GM23338 (cell line): Measurements from ENCODE around the gene EXPH5. TPM values are rescaled to one million over a fixed set of nuclear protein-coding genes. Genes with fewer than 3 reads are reported as not detected.

Source experiments
- ATAC-seq: fragments of 200-7000 bp; cut with Tn5 transposase; 3 replicates; pipeline ENCODE4 v1.9.1; 2020
- DNase-seq: peaks from one replicate; pipeline ENCODE4 v3.0.0-alpha.2; 2015; ENCODE audit warnings: low spot score
- H2AFZ ChIP-seq: fragments of 200-600 bp; sonication (generic); 2 replicates; pipeline ENCODE4 v1.8.0; 2016; ENCODE audit warnings: antibody characterized with exemption, mild to moderate bottlenecking, moderate library complexity
- H3F3A ChIP-seq: fragments of 200-600 bp; sonication (generic); replicated peaks from 2 replicates; pipeline ENCODE4 v1.8.0; 2017; ENCODE audit warnings: antibody characterized with exemption, mixed run types, low read depth
- H3K27ac ChIP-seq: fragments of 200-600 bp; sonication (generic); 2 replicates; pipeline ENCODE4 v1.6.1; 2016; ENCODE audit warnings: low read depth
- H3K27me3 ChIP-seq: fragments of 200-600 bp; sonication (generic); 2 replicates; pipeline ENCODE4 v1.8.0; 2016; ENCODE audit warnings: mild to moderate bottlenecking, mixed run types, moderate library complexity; ENCODE audit not compliant: insufficient read depth
- H3K36me3 ChIP-seq: fragments of 200-600 bp; sonication (generic); 2 replicates; pipeline ENCODE4 v1.8.0; 2016; ENCODE audit warnings: mild to moderate bottlenecking; ENCODE audit not compliant: insufficient read depth
- H3K4me1 ChIP-seq: fragments of 200-600 bp; sonication (generic); 2 replicates; pipeline ENCODE4 v1.8.0; 2016; ENCODE audit warnings: mild to moderate bottlenecking, moderate library complexity; ENCODE audit not compliant: insufficient read depth
- H3K4me2 ChIP-seq: fragments of 200-600 bp; sonication (generic); 2 replicates; pipeline ENCODE4 v1.7.1; 2017; ENCODE audit warnings: mixed run types
- H3K4me3 ChIP-seq: fragments of 200-600 bp; sonication (generic); 2 replicates; pipeline ENCODE4 v1.6.1; 2016; ENCODE audit warnings: mixed run types
- H3K79me2 ChIP-seq: fragments of 200-600 bp; sonication (generic); replicated peaks from 2 replicates; pipeline ENCODE4 v1.8.0; 2017; ENCODE audit warnings: mild to moderate bottlenecking; ENCODE audit not compliant: insufficient read depth
- H3K9me2 ChIP-seq: fragments of 200-600 bp; sonication (generic); 2 replicates; pipeline ENCODE4 v1.8.0; 2017; ENCODE audit not compliant: insufficient read depth
- H4K20me1 ChIP-seq: fragments of 200-600 bp; sonication (generic); replicated peaks from 2 replicates; pipeline ENCODE4 v1.8.0; 2017; ENCODE audit warnings: mild to moderate bottlenecking; ENCODE audit not compliant: insufficient read depth
- H3K27ac Mint-ChIP-seq: 2 replicates; pipeline ENCODE4 v1.8.0; 2020; ENCODE audit warnings: inconsistent platforms, mild to moderate bottlenecking, moderate library complexity, mixed read lengths
- H3K27me3 Mint-ChIP-seq: 3 replicates; pipeline ENCODE4 v1.8.0; 2022; ENCODE audit warnings: low read depth, mild to moderate bottlenecking, moderate library complexity, mixed read lengths, inconsistent platforms; ENCODE audit not compliant: insufficient read depth, poor library complexity
- H3K36me3 Mint-ChIP-seq: 3 replicates; pipeline ENCODE4 v1.8.0; 2021; ENCODE audit warnings: low read depth, mild to moderate bottlenecking, inconsistent platforms, moderate library complexity, mixed read lengths
- H3K4me1 Mint-ChIP-seq: 3 replicates; pipeline ENCODE4 v1.8.0; 2020; ENCODE audit warnings: mild to moderate bottlenecking, inconsistent platforms, mixed read lengths
- H3K4me3 Mint-ChIP-seq: 3 replicates; pipeline ENCODE4 v1.8.0; 2021; ENCODE audit warnings: moderate library complexity, mild to moderate bottlenecking, inconsistent platforms, mixed read lengths
- H3K9me3 Mint-ChIP-seq: 3 replicates; pipeline ENCODE4 v1.8.0; 2020; ENCODE audit warnings: moderate library complexity, mild to moderate bottlenecking, inconsistent platforms, mixed read lengths
- CREB1 ChIP-seq: fragments of 250-450 bp; sonication (Bioruptor Pico); IDR thresholded peaks from 2 replicates; pipeline ENCODE4 v1.5.0; 2020; ENCODE audit warnings: low read depth, mild to moderate bottlenecking, moderate library complexity
- CTCF ChIP-seq, 2 experiments: fragments of 200-600 bp in 1 of 2; sonication (generic) in 1 of 2; conservative IDR thresholded peaks; 2 replicates each; pipeline versions ENCODE4 v1.5.1 to v1.6.1; 2016 to 2017; ENCODE audit warnings: antibody characterized with exemption in 2 of 2, low read depth in 2 of 2, mild to moderate bottlenecking in 2 of 2, moderate library complexity in 1 of 2
- ETS1 ChIP-seq: IDR thresholded peaks from 2 replicates; pipeline ENCODE4 v1.6.1; 2016; ENCODE audit warnings: antibody characterized with exemption
- EZH2 ChIP-seq: fragments of 200-600 bp; sonication (generic); IDR thresholded peaks from one replicate; pipeline ENCODE4 v1.8.0; 2017; ENCODE audit warnings: antibody characterized with exemption, mild to moderate bottlenecking, low read depth; ENCODE audit not compliant: unreplicated experiment
- EZH2phosphoT487 ChIP-seq: fragments of 200-600 bp; sonication (generic); IDR thresholded peaks from one replicate; pipeline ENCODE4 v1.8.1; 2018; ENCODE audit warnings: antibody characterized with exemption; ENCODE audit not compliant: unreplicated experiment
- JUNB ChIP-seq: IDR thresholded peaks from one replicate; pipeline ENCODE4 v1.6.1; 2016; ENCODE audit warnings: antibody characterized with exemption; ENCODE audit not compliant: unreplicated experiment
- NANOG ChIP-seq: IDR thresholded peaks from 2 replicates; pipeline ENCODE4 v1.6.1; 2016; ENCODE audit warnings: antibody characterized with exemption, borderline replicate concordance
- POLR2AphosphoS5 ChIP-seq: IDR thresholded peaks from 2 replicates; pipeline ENCODE4 v1.6.1; 2016; ENCODE audit warnings: antibody characterized with exemption, low read depth
- REST ChIP-seq: IDR thresholded peaks from one replicate; pipeline ENCODE4 v1.6.1; 2018; ENCODE audit warnings: antibody characterized with exemption; ENCODE audit not compliant: unreplicated experiment
- STAT1 ChIP-seq: IDR thresholded peaks from one replicate; pipeline ENCODE4 v1.6.1; 2016; ENCODE audit warnings: antibody characterized with exemption; ENCODE audit not compliant: unreplicated experiment
- ZNF114 ChIP-seq: fragments of 250-450 bp; sonication (Bioruptor Pico); IDR thresholded peaks from 2 replicates; pipeline ENCODE4 v1.5.0; 2020; ENCODE audit warnings: mild to moderate bottlenecking, moderate library complexity
- ZNF331 ChIP-seq: fragments of 250-450 bp; sonication (Bioruptor Pico); IDR thresholded peaks from 2 replicates; pipeline ENCODE4 v1.5.0; 2020; ENCODE audit warnings: low read depth, mild to moderate bottlenecking, moderate library complexity
- ZNF462 ChIP-seq: fragments of 250-450 bp; sonication (Bioruptor Pico); IDR thresholded peaks from 2 replicates; pipeline ENCODE4 v1.5.0; 2020; ENCODE audit warnings: mild to moderate bottlenecking, moderate library complexity
- polyA plus RNA-seq: library from polyadenylated mRNA; unstranded; fragments of >200 nt; fragmentation: Nextera tagmentation; extraction: Ambion mirVana; gene quantifications from 2 replicates; pipeline ENCODE4 v1.2.1, GENCODE V29; 2016
- total RNA-seq: library from RNA; depleted of rRNA; stranded (reverse); fragments of >200 nt; shearing (Covaris generic); gene quantifications from 2 replicates; pipeline ENCODE4 v1.2.3, GENCODE V29; 2014

Gene EXPH5
- total and polyA plus RNA-seq, 2 experiments from 2014 or later, result 3.6 to 12.6 TPM

GRCh38 chr11:108538502-108538901 lies 55.1 kb downstream of the EXPH5 start:
- no peaks in the 10 kb centered on the region for H3K27me3 ChIP-seq
- H3K9me2 ChIP-seq, result no peaks in the 10 kb centered on the region
- no peaks in the 10 kb centered on the region for H3K36me3 ChIP-seq
- H3K9me3 Mint-ChIP-seq, result no peaks in the 10 kb centered on the region
- peaks cover 13% of the 10 kb centered on the region; the same call in 2 of the 3 replicates for H3K4me1 Mint-ChIP-seq
- TF ChIP-seq EZH2phosphoT487, result no peak
- TF ChIP-seq REST, result no peak
- TF ChIP-seq NANOG, result no peak
- no peak for TF ChIP-seq JUNB
- TF ChIP-seq CTCF (conservative IDR thresholded peaks at IDR 0.05; ENCODE audit: low read depth in 2 of 2), result no peak
- no peak for TF ChIP-seq POLR2AphosphoS5
- TF ChIP-seq ETS1, result no peak
- TF ChIP-seq ZNF114, result no peak
- TF ChIP-seq ZNF331 (CRISPR knock-in tag), result no peak
- TF ChIP-seq ZNF462 (CRISPR knock-in tag), result no peak
- no peak for TF ChIP-seq EZH2
- TF ChIP-seq STAT1, result no peak
- no peak for TF ChIP-seq CREB1 (CRISPR knock-in tag)
- no peaks in the 10 kb centered on the region for H3K79me2 ChIP-seq
- no peak overlapping the region for H3K27ac Mint-ChIP-seq
- H3K4me3 ChIP-seq, result no peak overlapping the region
- DNase-seq, result no peak
- no peaks in the 10 kb centered on the region for H3K36me3 Mint-ChIP-seq
- no peak overlapping the region for H3K4me3 Mint-ChIP-seq
- no peaks in the 10 kb centered on the region for H3K4me1 ChIP-seq
- no peak for ATAC-seq
- no peak overlapping the region for H2AFZ ChIP-seq
- no peaks in the 10 kb centered on the region for H4K20me1 ChIP-seq
- H3K4me2 ChIP-seq, result no peak overlapping the region
- no peaks in the 10 kb centered on the region for H3K27me3 Mint-ChIP-seq
- H3F3A ChIP-seq, result no peaks in the 10 kb centered on the region
- no peak overlapping the region for H3K27ac ChIP-seq
